ENCODE results near the gene DNM1. TPM values are rescaled to one million over a fixed set of nuclear protein-coding genes. Genes with fewer than 3 reads are reported as not detected.

The DNM1 gene
- total and polyA plus RNA-seq, 3 donors from 2014 or later = 8.0 to 10.7 (median 9.8) TPM

DNA sequence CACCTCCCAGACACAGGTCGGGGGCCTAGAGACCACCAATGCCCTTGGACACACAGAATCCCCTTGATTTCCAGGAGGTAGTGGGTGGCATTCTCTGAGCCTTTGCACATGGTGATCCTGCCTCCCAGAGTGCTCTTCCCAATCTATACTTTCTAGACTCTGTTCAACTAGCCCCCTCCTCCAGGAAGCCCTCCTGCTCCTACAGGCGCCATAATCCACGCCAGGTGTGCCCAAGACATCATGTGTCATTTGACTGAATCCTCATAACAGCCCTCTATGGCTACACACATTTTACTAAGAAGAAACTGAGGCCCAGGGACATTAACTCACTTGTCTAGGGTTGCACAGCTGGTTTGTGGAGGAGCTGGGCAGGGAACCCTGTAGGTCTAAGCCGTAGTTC is 36.0 kb upstream of the DNM1 start:
- no peak for DNase-seq
- Histone ChIP-seq H3K27me3 (no peaks in the 10 kb centered on the region), H3K4me3 (no peak overlapping the region), H3K27ac (no peak overlapping the region), H3K9me3 (no peaks in the 10 kb centered on the region), H3K36me3 (ENCODE audit: low read depth, missing control alignments) (no peaks in the 10 kb centered on the region), H3K4me1 (no peaks in the 10 kb centered on the region)
- no peak for TF ChIP-seq POLR2A (IDR thresholded peaks at IDR 0.05)
- TF ChIP-seq, protein P1, sequence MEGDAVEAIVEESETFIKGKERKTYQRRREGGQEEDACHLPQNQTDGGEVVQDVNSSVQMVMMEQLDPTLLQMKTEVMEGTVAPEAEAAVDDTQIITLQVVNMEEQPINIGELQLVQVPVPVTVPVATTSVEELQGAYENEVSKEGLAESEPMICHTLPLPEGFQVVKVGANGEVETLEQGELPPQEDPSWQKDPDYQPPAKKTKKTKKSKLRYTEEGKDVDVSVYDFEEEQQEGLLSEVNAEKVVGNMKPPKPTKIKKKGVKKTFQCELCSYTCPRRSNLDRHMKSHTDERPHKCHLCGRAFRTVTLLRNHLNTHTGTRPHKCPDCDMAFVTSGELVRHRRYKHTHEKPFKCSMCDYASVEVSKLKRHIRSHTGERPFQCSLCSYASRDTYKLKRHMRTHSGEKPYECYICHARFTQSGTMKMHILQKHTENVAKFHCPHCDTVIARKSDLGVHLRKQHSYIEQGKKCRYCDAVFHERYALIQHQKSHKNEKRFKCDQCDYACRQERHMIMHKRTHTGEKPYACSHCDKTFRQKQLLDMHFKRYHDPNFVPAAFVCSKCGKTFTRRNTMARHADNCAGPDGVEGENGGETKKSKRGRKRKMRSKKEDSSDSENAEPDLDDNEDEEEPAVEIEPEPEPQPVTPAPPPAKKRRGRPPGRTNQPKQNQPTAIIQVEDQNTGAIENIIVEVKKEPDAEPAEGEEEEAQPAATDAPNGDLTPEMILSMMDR (IDR thresholded peaks at IDR 0.05) = no peak
- intact Hi-C loops (cut with DNase I; ENCODE audit: low total_unique reads) = no loop called here
- WGBS, 2 donors = 92 to 100% methylated on average over 4 of the region's 4 CpGs

DNA sequence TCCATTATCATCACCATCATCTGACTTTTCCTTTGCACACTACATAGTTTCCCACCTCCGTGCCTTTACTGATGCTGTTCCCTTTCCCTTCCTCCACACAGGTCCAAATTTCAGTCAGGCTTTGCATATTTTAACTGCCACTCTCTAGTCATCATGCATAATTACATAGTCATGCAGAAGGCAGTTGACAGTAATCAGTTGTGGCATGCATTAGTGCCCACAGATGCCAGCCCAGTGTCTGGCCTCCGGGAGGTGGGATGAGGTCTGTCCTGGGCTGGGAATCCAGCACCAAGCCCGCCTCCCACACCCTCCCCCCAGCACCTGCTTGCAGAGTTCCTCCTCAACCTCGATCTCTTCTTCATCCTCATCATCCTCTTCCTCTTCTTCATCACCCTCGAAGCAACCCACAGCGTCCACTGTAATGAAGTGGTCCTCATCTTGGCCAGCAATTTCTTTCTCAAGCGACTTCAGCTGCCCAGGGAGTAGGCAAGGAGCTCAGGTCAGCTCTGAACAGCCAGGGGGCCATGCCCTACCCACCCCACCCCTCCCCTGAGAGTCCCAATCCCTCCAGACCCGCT is 34.4 kb upstream of the DNM1 start:
- Histone ChIP-seq H3K9me3 (no peaks in the 10 kb centered on the region), H3K27me3 (no peaks in the 10 kb centered on the region), H3K4me3 (no peak overlapping the region), H3K36me3 (ENCODE audit: low read depth, missing control alignments) (no peaks in the 10 kb centered on the region), H3K4me1 (no peaks in the 10 kb centered on the region), H3K27ac (no peak overlapping the region)
- intact Hi-C loops (cut with DNase I; ENCODE audit: low total_unique reads) = no loop called here
- TF ChIP-seq, protein P1 (IDR thresholded peaks at IDR 0.05) = no peak
- no peak for TF ChIP-seq POLR2A (IDR thresholded peaks at IDR 0.05)
- 91 to 92% methylated on average over 8 of the region's 8 CpGs for WGBS, 2 donors
- no peak for DNase-seq

DNA sequence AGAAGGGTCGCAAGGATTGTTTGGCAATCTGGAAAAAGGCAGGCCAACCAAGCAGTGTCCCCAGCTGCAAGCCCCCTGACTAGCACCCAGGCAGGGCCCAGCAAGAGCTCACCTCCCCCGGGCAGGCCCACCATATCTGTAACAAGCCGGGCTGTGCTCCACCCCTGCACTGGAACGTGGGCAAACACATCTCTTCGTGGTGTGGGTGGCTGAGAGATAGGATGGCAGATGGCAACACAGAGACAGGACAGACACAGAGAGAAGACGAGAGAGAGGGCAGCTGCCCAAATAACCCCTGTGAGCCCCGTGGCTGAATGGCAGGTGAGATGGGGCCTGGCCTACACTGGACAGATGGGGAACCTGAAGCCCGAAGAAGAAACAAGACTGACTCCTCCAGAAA is 33.7 kb upstream of the DNM1 start:
- H3K27ac ChIP-seq = no peak overlapping the region
- TF ChIP-seq POLR2A (IDR thresholded peaks at IDR 0.05) = no peak
- TF ChIP-seq, protein P1 (IDR thresholded peaks at IDR 0.05) = no peak
- DNase-seq = no peak
- H3K4me1 ChIP-seq = no peaks in the 10 kb centered on the region
- no peaks in the 10 kb centered on the region for H3K9me3 ChIP-seq
- WGBS, 2 donors = 77 to 78% methylated on average over 8 of the region's 8 CpGs
- intact Hi-C loops (cut with DNase I; ENCODE audit: low total_unique reads) = no loop called here
- H3K36me3 ChIP-seq (ENCODE audit: low read depth, missing control alignments) = no peaks in the 10 kb centered on the region
- no peak overlapping the region for H3K4me3 ChIP-seq
- no peaks in the 10 kb centered on the region for H3K27me3 ChIP-seq

DNA sequence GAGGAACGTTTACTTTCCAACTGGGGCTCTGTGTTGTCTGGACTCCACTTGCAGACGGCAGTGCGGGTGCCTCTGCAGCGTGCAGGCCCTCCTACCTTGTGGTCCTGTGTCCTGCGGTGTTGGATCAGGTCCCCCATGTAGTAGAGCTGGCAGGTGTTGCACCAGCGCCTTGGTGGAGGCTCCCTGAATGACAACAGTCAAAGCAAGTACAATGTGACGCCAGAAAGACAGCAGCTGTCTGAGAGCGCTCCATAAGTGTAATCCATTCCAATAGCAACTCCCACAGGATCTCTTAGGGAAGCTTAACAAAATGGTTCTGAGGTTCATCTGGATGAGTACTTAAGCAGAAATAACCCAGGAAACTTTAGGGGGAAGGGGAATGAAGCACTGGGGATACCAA is 33.3 kb upstream of the DNM1 start:
- no peaks in the 10 kb centered on the region for H3K9me3 ChIP-seq
- WGBS, 2 donors = 93 to 98% methylated on average over 6 to 8 of the region's 8 CpGs
- no peak for DNase-seq
- H3K27me3 ChIP-seq = no peaks in the 10 kb centered on the region
- no peaks in the 10 kb centered on the region for H3K4me1 ChIP-seq
- TF ChIP-seq, protein P1 (IDR thresholded peaks at IDR 0.05) = no peak
- TF ChIP-seq POLR2A (IDR thresholded peaks at IDR 0.05) = no peak
- intact Hi-C loops (cut with DNase I; ENCODE audit: low total_unique reads) = no loop called here
- H3K36me3 ChIP-seq (ENCODE audit: low read depth, missing control alignments) = no peaks in the 10 kb centered on the region
- no peak overlapping the region for H3K27ac ChIP-seq
- H3K4me3 ChIP-seq = no peak overlapping the region

DNA sequence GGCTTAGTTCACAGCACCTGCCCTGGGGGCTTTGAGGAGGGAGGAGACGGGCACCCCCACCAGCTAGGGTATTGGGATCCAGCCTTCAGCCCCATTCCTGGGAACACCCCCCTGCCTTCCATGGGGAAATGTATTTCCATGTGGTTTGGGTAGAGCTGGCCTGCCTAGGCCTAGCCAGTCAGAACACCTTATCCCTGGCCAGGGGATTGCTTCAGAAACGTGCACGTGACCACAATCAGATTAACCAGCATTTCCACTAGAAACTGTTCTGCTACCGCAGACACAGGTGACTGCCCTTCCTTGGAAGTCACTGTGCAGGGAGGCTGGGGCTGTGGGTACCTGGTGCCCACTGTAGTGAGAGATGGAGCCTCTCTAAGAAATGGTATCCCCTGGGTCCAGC is 29.1 kb upstream of the DNM1 start:
- Histone ChIP-seq H3K9me3 (no peaks in the 10 kb centered on the region), H3K4me1 (no peaks in the 10 kb centered on the region), H3K36me3 (ENCODE audit: low read depth, missing control alignments) (no peaks in the 10 kb centered on the region), H3K27ac (no peak overlapping the region), H3K4me3 (no peak overlapping the region), H3K27me3 (no peaks in the 10 kb centered on the region)
- intact Hi-C loops (cut with DNase I; ENCODE audit: low total_unique reads) = no loop called here
- 89 to 95% methylated on average over 4 of the region's 4 CpGs for WGBS, 2 donors
- TF ChIP-seq POLR2A (IDR thresholded peaks at IDR 0.05) = no peak
- TF ChIP-seq, protein P1 (IDR thresholded peaks at IDR 0.05) = no peak
- DNase-seq = no peak

Measured in testis (tissue), 3 donors.